Heart left ventricle (tissue), 16 donors: Measurements from ENCODE around the gene LYST. TPM values are rescaled to one million over a fixed set of nuclear protein-coding genes. Genes with fewer than 3 reads are reported as not detected.

Source experiments
- ATAC-seq, 4 donors: fragments of 200-7000 bp; cut with Tn5 transposase; one replicate each; pipeline ENCODE4 v1.9.1; 2020 to 2022; ENCODE audit warnings: moderate library complexity in 4 of 4, mild to moderate bottlenecking in 3 of 4, moderate number of reproducible peaks in 1 of 4
- DNase-seq, 5 donors: peaks; one replicate each; pipeline ENCODE4 v3.0.0-alpha.2; 2020
- H3K27ac ChIP-seq, 12 donors: fragments of 200-600 bp; sonication (generic) in 4 of 12; one replicate each; pipeline versions ENCODE4 v1.5.0 to v1.8.0; 2016 to 2022; ENCODE audit warnings: mild to moderate bottlenecking in 2 of 12
- H3K27me3 ChIP-seq, 9 donors: fragments of 200-600 bp; sonication (generic) in 2 of 9; one replicate each; pipeline versions ENCODE4 v1.5.1 to v1.8.0; 2016 to 2022; ENCODE audit warnings: mild to moderate bottlenecking in 3 of 9
- H3K36me3 ChIP-seq, 9 donors: fragments of 200-600 bp; sonication (generic) in 2 of 9; one replicate each; pipeline versions ENCODE4 v1.5.0 to v1.8.0; 2018 to 2022; ENCODE audit warnings: mild to moderate bottlenecking in 2 of 9
- H3K4me1 ChIP-seq, 12 donors: fragments of 200-600 bp; sonication (generic) in 4 of 12; one replicate each; pipeline versions ENCODE4 v1.5.0 to v1.8.0; 2016 to 2022; ENCODE audit warnings: mild to moderate bottlenecking in 3 of 12
- H3K4me3 ChIP-seq, 12 donors: fragments of 200-600 bp; sonication (generic) in 4 of 12; one replicate each; pipeline versions ENCODE4 v1.5.0 to v1.8.0; 2017 to 2022; ENCODE audit warnings: mild to moderate bottlenecking in 9 of 12, moderate library complexity in 4 of 12
- H3K9me3 ChIP-seq, 12 donors: fragments of 200-600 bp; sonication (generic) in 4 of 12; one replicate each; pipeline versions ENCODE4 v1.5.0 to v1.8.0; 2016 to 2022; ENCODE audit warnings: mild to moderate bottlenecking in 1 of 12
- POLR2A ChIP-seq, 2 donors: fragments of 450-650 bp; IDR thresholded peaks; one replicate each; pipeline ENCODE4 v1.6.1; 2017; ENCODE audit warnings: antibody characterized with exemption in 2 of 2, mild to moderate bottlenecking in 2 of 2, moderate library complexity in 2 of 2
- WGBS, 4 donors: extraction: QIAGEN DNeasy Blood & Tissue Kit in 2 of 4; methylation state at CpG; one replicate each; pipeline versions ENCODE4 v1.1.5 to v1.1.7; 2013 to 2018; 5-methylcytosine and 5-hydroxymethylcytosine counted together
- intact Hi-C, 10 donors: fragments of 100-400 bp; cut with DNase I; formaldehyde crosslinking; loops; one replicate each; pipeline versions ENCODE4 v1.11.1 to v1.14.2; 2022
- polyA plus RNA-seq, 2 donors: library from polyadenylated mRNA; stranded (reverse); fragments of 200-250 nt; gene quantifications; one replicate each; pipeline ENCODE4 v1.2.3, GENCODE V29; 2013
- total RNA-seq, 9 donors: library from RNA; depleted of rRNA in 2 of 9; stranded (reverse); fragments of >200 nt in 2 of 9; fragmentation: NEBNext Ultra II Directional in 3 of 9; extraction: Animal tissue kit (Norgen Biotek cat#: 25700) in 3 of 9; gene quantifications; one replicate each; pipeline versions ENCODE4 v1.1.0 to v1.2.4, GENCODE V29; 2016 to 2023
- TF ChIP-seq, protein P1 (sequence below), 12 donors: fragments of 200-600 bp; sonication (generic) in 4 of 12; IDR thresholded peaks; one replicate each; pipeline versions ENCODE4 v1.5.0 to v1.8.0; 2018 to 2022; ENCODE audit warnings: antibody characterized with exemption in 12 of 12, mild to moderate bottlenecking in 5 of 12
- donor health status: ischemic (EF 13 %, LVEDD 7.1; RV severe dilation, severe dysfunction).
- donor health status: healthy with polysubstance abuse.
- donor health status: DM: no; HTN: yes; CAD: no.
- donor health status: DM: no; HTN: no; CAD: no.
- donor health status: ischemic (EF 25% LVEDD 6.9; RV normal size, moderate dysfunction).
- donor health status: ischemic (EF 25% LVEDD 5.7; RV mildly dilated, moderate dysfunction).
- donor health status: healthy.
- donor health status: DM: yes; HTN: yes; CAD: no.
- donor health status: ischemic (EF 35%, LVEDD 5.7; RV mildly dilated, moderate dysfunction).
- donor health status: nonischemic (EF 11% LVEDD 7.7; RV severe dilation, severe dysfunction).
- donor health status: DM: yes; HTN: yes; CAD: no.
- donor health status: PGD.
- donor health status: ischemic (EF 29% LVEDD 5.4; RV normal size, mild dysfunction).
- donor health status: nonischemic (EF 23%, LVEDD 6.1; RV moderate dilation, normal function).

Gene LYST
- total and polyA plus RNA-seq, 11 donors, result 3.4 to 22.5 (median 11.2) TPM

DNA sequence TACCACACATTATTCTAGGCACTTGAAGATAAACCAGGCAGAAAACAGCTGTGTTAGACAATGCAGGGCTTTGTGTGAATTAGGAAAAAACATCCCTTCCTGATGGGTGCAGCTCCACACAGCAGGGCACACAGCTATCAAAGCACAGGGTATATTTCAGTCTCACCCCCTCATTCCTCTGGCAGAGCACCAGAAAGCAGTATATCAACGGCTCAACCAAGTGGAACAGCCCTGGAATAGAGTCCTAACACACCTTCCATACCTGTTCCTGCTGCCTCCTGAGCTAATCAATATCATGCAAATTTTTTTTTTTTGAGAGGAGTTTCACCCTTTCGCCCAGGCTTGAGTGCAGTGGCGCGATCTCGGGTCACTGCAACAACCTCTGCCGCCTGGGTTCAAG, 32.1 kb downstream of the LYST start:
- ATAC-seq, result peak in 1 of 4 donors; percentile 66
- H3K27ac ChIP-seq, result peak overlapping the region in 1 of 12 donors; percentile 56
- 83 to 88% (median 88%) methylated on average over 6 of the region's 6 CpGs for WGBS, 4 donors

DNA sequence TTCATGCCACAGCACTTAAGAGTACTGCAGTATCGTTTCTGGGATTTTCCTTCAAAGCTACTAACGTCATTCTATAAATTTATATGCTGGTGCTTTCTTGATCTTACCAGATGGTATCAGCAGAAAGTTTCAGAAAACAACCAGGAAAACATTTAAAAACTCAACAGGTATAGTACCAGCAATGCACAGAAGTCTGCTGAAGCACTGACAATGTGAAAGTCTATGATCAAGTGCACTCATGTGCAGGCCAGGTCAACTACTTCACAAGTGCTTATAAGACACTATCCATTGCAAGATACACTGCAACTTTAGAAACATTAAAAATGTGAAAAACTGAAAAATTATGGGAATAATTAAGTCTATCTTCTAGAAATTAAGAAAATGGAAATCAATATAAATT, 34.7 kb downstream of the LYST start:
- ATAC-seq, result no peak
- H3K36me3 ChIP-seq, result peaks cover 0 to 37% (median 27%) of the 10 kb centered on the region in 9 donors
- no peaks in the 10 kb centered on the region for H3K9me3 ChIP-seq
- peaks cover 0 to 29% (median 12%) of the 10 kb centered on the region in 12 donors for H3K4me1 ChIP-seq
- no peak for DNase-seq
- 94 to 96% (median 95%) methylated on average over 2 of the region's 2 CpGs for WGBS, 4 donors
- no peaks in the 10 kb centered on the region for H3K27me3 ChIP-seq
- intact Hi-C loops, result loop anchor here in 1 of 10 donors (10.0 kb wide), 1 partner anchor 47 kb away; no protein-coding TSS in a partner anchor
- no peak overlapping the region for H3K4me3 ChIP-seq
- no peak overlapping the region for H3K27ac ChIP-seq
- no peak for TF ChIP-seq POLR2A (IDR thresholded peaks at IDR 0.05)
- TF ChIP-seq, protein P1, sequence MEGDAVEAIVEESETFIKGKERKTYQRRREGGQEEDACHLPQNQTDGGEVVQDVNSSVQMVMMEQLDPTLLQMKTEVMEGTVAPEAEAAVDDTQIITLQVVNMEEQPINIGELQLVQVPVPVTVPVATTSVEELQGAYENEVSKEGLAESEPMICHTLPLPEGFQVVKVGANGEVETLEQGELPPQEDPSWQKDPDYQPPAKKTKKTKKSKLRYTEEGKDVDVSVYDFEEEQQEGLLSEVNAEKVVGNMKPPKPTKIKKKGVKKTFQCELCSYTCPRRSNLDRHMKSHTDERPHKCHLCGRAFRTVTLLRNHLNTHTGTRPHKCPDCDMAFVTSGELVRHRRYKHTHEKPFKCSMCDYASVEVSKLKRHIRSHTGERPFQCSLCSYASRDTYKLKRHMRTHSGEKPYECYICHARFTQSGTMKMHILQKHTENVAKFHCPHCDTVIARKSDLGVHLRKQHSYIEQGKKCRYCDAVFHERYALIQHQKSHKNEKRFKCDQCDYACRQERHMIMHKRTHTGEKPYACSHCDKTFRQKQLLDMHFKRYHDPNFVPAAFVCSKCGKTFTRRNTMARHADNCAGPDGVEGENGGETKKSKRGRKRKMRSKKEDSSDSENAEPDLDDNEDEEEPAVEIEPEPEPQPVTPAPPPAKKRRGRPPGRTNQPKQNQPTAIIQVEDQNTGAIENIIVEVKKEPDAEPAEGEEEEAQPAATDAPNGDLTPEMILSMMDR (IDR thresholded peaks at IDR 0.05), result no peak

More for the DNA sequence above, 32.1 kb downstream of the LYST start:
- Histone ChIP-seq H3K4me1 (peaks cover 0 to 41% (median 12%) of the 10 kb centered on the region in 12 donors), H3K4me3 (no peak overlapping the region), H3K27me3 (no peaks in the 10 kb centered on the region), H3K9me3 (no peaks in the 10 kb centered on the region), H3K36me3 (peaks cover 0 to 13% (median 7%) of the 10 kb centered on the region in 9 donors)
- no peak for TF ChIP-seq POLR2A (IDR thresholded peaks at IDR 0.05)
- TF ChIP-seq, protein P1 (IDR thresholded peaks at IDR 0.05), result no peak
- intact Hi-C loops, result loop anchor here in 1 of 10 donors (10.0 kb wide), 1 partner anchor 50 kb away; no protein-coding TSS in a partner anchor
- DNase-seq, result no peak

DNA sequence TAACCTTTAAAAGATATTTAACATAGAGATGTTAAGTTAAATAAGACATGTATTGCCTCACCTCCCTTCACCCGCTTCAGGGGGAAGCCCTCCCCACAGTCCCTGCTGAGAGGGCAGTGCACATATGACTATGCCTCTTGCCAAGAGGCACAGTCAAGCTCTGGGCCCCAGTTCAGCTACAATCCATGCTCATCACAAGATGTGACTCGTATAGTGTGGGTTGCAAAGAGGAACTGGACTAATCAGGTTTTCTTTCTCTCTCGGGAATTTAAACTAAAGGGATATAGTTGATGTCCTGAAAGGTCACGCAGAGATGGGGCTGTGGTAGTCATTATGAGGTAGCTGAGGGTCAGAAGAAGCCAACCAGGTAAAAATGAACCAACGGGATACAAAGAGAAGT, 35.6 kb downstream of the LYST start:
- DNase-seq, result peak in 4 of 5 donors; percentile 34 to 58 (median 44)

DNA sequence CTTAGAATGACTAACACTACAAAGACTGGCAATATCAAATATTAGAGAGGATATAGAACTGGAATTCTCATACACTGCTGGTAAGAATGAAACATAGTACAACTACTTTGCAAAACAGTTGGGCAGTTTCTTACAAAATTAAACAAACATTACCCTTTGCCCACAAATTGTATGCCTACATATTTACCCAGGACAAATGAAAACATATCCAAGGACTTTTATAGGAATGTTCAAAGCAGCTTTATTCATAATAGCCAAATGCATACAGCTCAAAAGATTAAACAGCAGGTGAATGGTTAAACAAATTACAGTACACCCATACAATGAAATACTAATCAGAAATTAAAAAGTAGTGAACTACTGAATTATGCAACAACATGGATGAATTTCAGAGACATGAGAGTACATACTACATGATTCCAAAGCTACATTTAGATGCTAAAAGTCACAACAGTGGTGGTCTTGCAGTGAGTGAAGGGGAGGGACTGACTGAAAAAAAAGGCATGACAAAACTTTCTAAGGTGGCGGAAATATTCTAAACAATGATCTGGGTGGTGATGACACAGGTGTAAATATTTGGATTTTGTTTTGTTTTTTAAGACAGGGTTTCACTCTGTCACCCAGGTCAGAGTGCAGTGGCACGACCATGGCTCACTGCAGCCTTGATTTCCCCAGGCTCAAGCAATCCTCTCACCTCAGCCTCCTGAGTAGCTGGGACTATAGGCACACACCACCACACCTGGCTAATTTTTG, 40.4 kb downstream of the LYST start:
- intact Hi-C loops, result no loop called here

More for the DNA sequence above, 35.6 kb downstream of the LYST start:
- intact Hi-C loops, result loop anchor here in 1 of 10 donors (10.0 kb wide), 1 partner anchor 46 kb away; no protein-coding TSS in a partner anchor
- peaks cover 0 to 21% (median 12%) of the 10 kb centered on the region in 12 donors for H3K4me1 ChIP-seq
- H3K4me3 ChIP-seq, result no peak overlapping the region
- peak; percentile 79 to 98 (median 96) for ATAC-seq
- no peaks in the 10 kb centered on the region for H3K9me3 ChIP-seq
- TF ChIP-seq, protein P1 (IDR thresholded peaks at IDR 0.05), result no peak
- no peak for TF ChIP-seq POLR2A (IDR thresholded peaks at IDR 0.05)
- peak overlapping the region in 1 of 12 donors; percentile 7 for H3K27ac ChIP-seq
- peaks cover 0 to 44% (median 33%) of the 10 kb centered on the region in 9 donors for H3K36me3 ChIP-seq
- H3K27me3 ChIP-seq, result no peaks in the 10 kb centered on the region
- 50 to 61% (median 55%) methylated on average over 5 of the region's 5 CpGs for WGBS, 4 donors

More for the DNA sequence above, 40.4 kb downstream of the LYST start:
- no peak for ATAC-seq
- no peaks in the 10 kb centered on the region for H3K27me3 ChIP-seq
- no peak for TF ChIP-seq POLR2A (IDR thresholded peaks at IDR 0.05)
- TF ChIP-seq, protein P1 (IDR thresholded peaks at IDR 0.05), result no peak
- H3K27ac ChIP-seq, result no peak overlapping the region
- H3K36me3 ChIP-seq, result peaks cover 0 to 58% (median 33%) of the 10 kb centered on the region in 9 donors
- peaks cover 0 to 5% (median 0%) of the 10 kb centered on the region in 12 donors for H3K4me1 ChIP-seq
- no peaks in the 10 kb centered on the region for H3K9me3 ChIP-seq
- no peak for DNase-seq
- H3K4me3 ChIP-seq, result no peak overlapping the region
- WGBS, 4 donors, result 97 to 98% (median 97%) methylated on average over 2 of the region's 2 CpGs
